HG03097 (cell line): Measurements from ENCODE around the gene CDC42BPA.

Experiments used
- ATAC-seq: cut with Tn5 transposase; IDR thresholded peaks from one replicate; pipeline ENCODE4 v1.9.1; 2021; ENCODE audit not compliant: unreplicated experiment, low FRiP score

The CDC42BPA gene

GRCh38 chr1:226983247-226983991 lies 334.9 kb downstream of the CDC42BPA start:
- ATAC-seq: no peak

GRCh38 chr1:226982451-226983177 lies 335.7 kb downstream of the CDC42BPA start:
- ATAC-seq: no peak

- no peak for ATAC-seq
These were observed 336.5 kb downstream of the CDC42BPA start for GRCh38 chr1:226981838-226982237.

GRCh38 chr1:226981386-226981817 lies 336.9 kb downstream of the CDC42BPA start:
- ATAC-seq: no peak

GRCh38 chr1:226980565-226981385 lies 337.5 kb downstream of the CDC42BPA start:
- no peak for ATAC-seq

- ATAC-seq: no peak
These were observed 338.2 kb downstream of the CDC42BPA start for GRCh38 chr1:226980122-226980560.

- no peak for ATAC-seq
These were observed 338.7 kb downstream of the CDC42BPA start for GRCh38 chr1:226979517-226980121.

- no peak for ATAC-seq
These were observed 339.2 kb downstream of the CDC42BPA start for GRCh38 chr1:226979115-226979516.

GRCh38 chr1:226978432-226979114 lies 339.7 kb downstream of the CDC42BPA start:
- no peak for ATAC-seq

GRCh38 chr1:226977643-226978431 lies 340.5 kb downstream of the CDC42BPA start:
- ATAC-seq: no peak

GRCh38 chr1:226976978-226977642 lies 341.2 kb downstream of the CDC42BPA start:
- no peak for ATAC-seq

- no peak for ATAC-seq
These were observed 341.9 kb downstream of the CDC42BPA start for GRCh38 chr1:226976276-226976977.

GRCh38 chr1:226975259-226976250 lies 342.7 kb downstream of the CDC42BPA start:
- ATAC-seq: no peak

- ATAC-seq: no peak
These were observed 343.6 kb downstream of the CDC42BPA start for GRCh38 chr1:226974544-226975258.

GRCh38 chr1:226973898-226974543 lies 344.3 kb downstream of the CDC42BPA start:
- no peak for ATAC-seq

GRCh38 chr1:226973371-226973897 lies 344.9 kb downstream of the CDC42BPA start:
- no peak for ATAC-seq
